Measurements from ENCODE around the gene MAGI3.
"Not testable (repeated sequence)": the region's sequence is repeated elsewhere in the genome, so short reads cannot be mapped to it uniquely, and the experiment has no call there.

MAGI3 gene

GRCh38 chr1:113479713-113480676 is 89.7 kb downstream of the MAGI3 start:
- TF ChIP-seq, protein P1, sequence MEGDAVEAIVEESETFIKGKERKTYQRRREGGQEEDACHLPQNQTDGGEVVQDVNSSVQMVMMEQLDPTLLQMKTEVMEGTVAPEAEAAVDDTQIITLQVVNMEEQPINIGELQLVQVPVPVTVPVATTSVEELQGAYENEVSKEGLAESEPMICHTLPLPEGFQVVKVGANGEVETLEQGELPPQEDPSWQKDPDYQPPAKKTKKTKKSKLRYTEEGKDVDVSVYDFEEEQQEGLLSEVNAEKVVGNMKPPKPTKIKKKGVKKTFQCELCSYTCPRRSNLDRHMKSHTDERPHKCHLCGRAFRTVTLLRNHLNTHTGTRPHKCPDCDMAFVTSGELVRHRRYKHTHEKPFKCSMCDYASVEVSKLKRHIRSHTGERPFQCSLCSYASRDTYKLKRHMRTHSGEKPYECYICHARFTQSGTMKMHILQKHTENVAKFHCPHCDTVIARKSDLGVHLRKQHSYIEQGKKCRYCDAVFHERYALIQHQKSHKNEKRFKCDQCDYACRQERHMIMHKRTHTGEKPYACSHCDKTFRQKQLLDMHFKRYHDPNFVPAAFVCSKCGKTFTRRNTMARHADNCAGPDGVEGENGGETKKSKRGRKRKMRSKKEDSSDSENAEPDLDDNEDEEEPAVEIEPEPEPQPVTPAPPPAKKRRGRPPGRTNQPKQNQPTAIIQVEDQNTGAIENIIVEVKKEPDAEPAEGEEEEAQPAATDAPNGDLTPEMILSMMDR (IDR thresholded peaks at IDR 0.05; ENCODE audit: low read length): no peak
- no peak for TF ChIP-seq EZH2 (IDR thresholded peaks at IDR 0.05; ENCODE audit: borderline replicate concordance, low read length)
- Histone ChIP-seq H3K4me1 (ENCODE audit: insufficient read depth, low read length, severe bottlenecking) (no peaks in the 10 kb centered on the region), H3K36me3 (ENCODE audit: insufficient read depth, low read length) (no peaks in the 10 kb centered on the region), H2AFZ (ENCODE audit: low read length) (no peak overlapping the region), H3K4me3 (ENCODE audit: low read depth, low read length, poor library complexity, severe bottlenecking) (no peak overlapping the region), H3K79me2 (ENCODE audit: insufficient read depth, low read length) (no peaks in the 10 kb centered on the region), H3K27ac (ENCODE audit: low read depth, low read length, poor library complexity, severe bottlenecking) (no peak overlapping the region), H3F3A (ENCODE audit: insufficient read depth, low read length) (no peaks in the 10 kb centered on the region), H4K20me1 (ENCODE audit: insufficient read depth, low read length) (no peaks in the 10 kb centered on the region), H3K9ac (ENCODE audit: low read length) (no peak overlapping the region), H3K9me3 (ENCODE audit: low read length) (0 out of 2 replicates have a peak, but pooled peaks cover 4% of the 10 kb centered on the region), H3K9me2 (ENCODE audit: low read depth, low read length) (no peaks in the 10 kb centered on the region), H3K4me2 (ENCODE audit: low read length) (no peak overlapping the region), H3K27me3 (ENCODE audit: insufficient read depth, low read length) (no peaks in the 10 kb centered on the region)

GRCh38 chr1:113485131-113485530 is 94.8 kb downstream of the MAGI3 start:
- not testable (repeated sequence) for H3K9me3 ChIP-seq (ENCODE audit: low read length); H4K20me1 ChIP-seq (ENCODE audit: insufficient read depth, low read length); H3K4me3 ChIP-seq (ENCODE audit: low read depth, low read length, poor library complexity, severe bottlenecking); H3F3A ChIP-seq (ENCODE audit: insufficient read depth, low read length); H3K9ac ChIP-seq (ENCODE audit: low read length); H3K79me2 ChIP-seq (ENCODE audit: insufficient read depth, low read length); H3K4me2 ChIP-seq (ENCODE audit: low read length); H3K4me1 ChIP-seq (ENCODE audit: insufficient read depth, low read length, severe bottlenecking); H3K27me3 ChIP-seq (ENCODE audit: insufficient read depth, low read length); H3K36me3 ChIP-seq (ENCODE audit: insufficient read depth, low read length); H3K27ac ChIP-seq (ENCODE audit: low read depth, low read length, poor library complexity, severe bottlenecking); H3K9me2 ChIP-seq (ENCODE audit: low read depth, low read length); H2AFZ ChIP-seq (ENCODE audit: low read length)

- Histone ChIP-seq H3K27ac (ENCODE audit: low read depth, low read length, poor library complexity, severe bottlenecking) (no peak overlapping the region), H3K79me2 (ENCODE audit: insufficient read depth, low read length) (no peaks in the 10 kb centered on the region), H3K27me3 (ENCODE audit: insufficient read depth, low read length) (no peaks in the 10 kb centered on the region), H3K4me2 (ENCODE audit: low read length) (no peak overlapping the region), H3K4me3 (ENCODE audit: low read depth, low read length, poor library complexity, severe bottlenecking) (no peak overlapping the region), H4K20me1 (ENCODE audit: insufficient read depth, low read length) (no peaks in the 10 kb centered on the region), H3K36me3 (ENCODE audit: insufficient read depth, low read length) (no peaks in the 10 kb centered on the region), H3K9me3 (ENCODE audit: low read length) (no peaks in the 10 kb centered on the region), H2AFZ (ENCODE audit: low read length) (no peak overlapping the region), H3K9ac (ENCODE audit: low read length) (no peak overlapping the region), H3K4me1 (ENCODE audit: insufficient read depth, low read length, severe bottlenecking) (no peaks in the 10 kb centered on the region), H3K9me2 (ENCODE audit: low read depth, low read length) (no peaks in the 10 kb centered on the region), H3F3A (ENCODE audit: insufficient read depth, low read length) (no peaks in the 10 kb centered on the region)
- TF ChIP-seq EZH2 (IDR thresholded peaks at IDR 0.05; ENCODE audit: borderline replicate concordance, low read length): no peak
Measured at GRCh38 chr1:113488576-113489177, 98.4 kb downstream of the MAGI3 start.

DNA sequence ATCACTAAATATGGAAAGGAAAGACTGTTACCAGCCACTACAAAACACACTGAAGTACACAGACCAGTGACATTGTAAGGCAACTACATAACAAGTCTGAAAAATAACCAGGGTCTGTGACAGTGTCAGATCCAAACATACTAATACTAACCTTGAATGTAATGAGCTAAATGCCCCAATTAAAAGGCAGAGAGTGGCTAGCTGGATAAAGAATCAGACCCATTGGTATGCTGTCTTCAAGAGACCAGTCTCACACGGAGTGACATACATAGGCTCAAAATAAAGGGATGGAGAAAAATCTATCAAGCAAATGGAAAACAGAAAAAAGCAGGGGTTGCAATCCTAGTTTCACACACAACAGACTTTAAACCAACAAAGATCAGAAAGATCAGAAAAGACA is 100.1 kb downstream of the MAGI3 start:
- Histone ChIP-seq H3F3A (ENCODE audit: insufficient read depth, low read length) (no peaks in the 10 kb centered on the region), H2AFZ (ENCODE audit: low read length) (no peak overlapping the region), H4K20me1 (ENCODE audit: insufficient read depth, low read length) (no peaks in the 10 kb centered on the region), H3K4me3 (ENCODE audit: low read depth, low read length, poor library complexity, severe bottlenecking) (no peak overlapping the region), H3K27me3 (ENCODE audit: insufficient read depth, low read length) (no peaks in the 10 kb centered on the region), H3K27ac (ENCODE audit: low read depth, low read length, poor library complexity, severe bottlenecking) (no peak overlapping the region), H3K79me2 (ENCODE audit: insufficient read depth, low read length) (no peaks in the 10 kb centered on the region), H3K9ac (ENCODE audit: low read length) (no peak overlapping the region), H3K9me2 (ENCODE audit: low read depth, low read length) (no peaks in the 10 kb centered on the region), H3K4me2 (ENCODE audit: low read length) (no peak overlapping the region), H3K9me3 (ENCODE audit: low read length) (no peaks in the 10 kb centered on the region), H3K36me3 (ENCODE audit: insufficient read depth, low read length) (no peaks in the 10 kb centered on the region), H3K4me1 (ENCODE audit: insufficient read depth, low read length, severe bottlenecking) (no peaks in the 10 kb centered on the region)
- TF ChIP-seq EZH2 (IDR thresholded peaks at IDR 0.05; ENCODE audit: borderline replicate concordance, low read length): no peak
- TF ChIP-seq, protein P1 (IDR thresholded peaks at IDR 0.05; ENCODE audit: low read length): no peak

All from OCI-LY1 (cell line).